Measurements from ENCODE around the gene TNFRSF17.
"Not testable (repeated sequence)": the region's sequence is repeated elsewhere in the genome, so short reads cannot be mapped to it uniquely, and the experiment has no call there.

The TNFRSF17 gene

GRCh38 chr16:11966173-11966572, 1.2 kb downstream of the TNFRSF17 start:
- TF ChIP-seq, protein P1, sequence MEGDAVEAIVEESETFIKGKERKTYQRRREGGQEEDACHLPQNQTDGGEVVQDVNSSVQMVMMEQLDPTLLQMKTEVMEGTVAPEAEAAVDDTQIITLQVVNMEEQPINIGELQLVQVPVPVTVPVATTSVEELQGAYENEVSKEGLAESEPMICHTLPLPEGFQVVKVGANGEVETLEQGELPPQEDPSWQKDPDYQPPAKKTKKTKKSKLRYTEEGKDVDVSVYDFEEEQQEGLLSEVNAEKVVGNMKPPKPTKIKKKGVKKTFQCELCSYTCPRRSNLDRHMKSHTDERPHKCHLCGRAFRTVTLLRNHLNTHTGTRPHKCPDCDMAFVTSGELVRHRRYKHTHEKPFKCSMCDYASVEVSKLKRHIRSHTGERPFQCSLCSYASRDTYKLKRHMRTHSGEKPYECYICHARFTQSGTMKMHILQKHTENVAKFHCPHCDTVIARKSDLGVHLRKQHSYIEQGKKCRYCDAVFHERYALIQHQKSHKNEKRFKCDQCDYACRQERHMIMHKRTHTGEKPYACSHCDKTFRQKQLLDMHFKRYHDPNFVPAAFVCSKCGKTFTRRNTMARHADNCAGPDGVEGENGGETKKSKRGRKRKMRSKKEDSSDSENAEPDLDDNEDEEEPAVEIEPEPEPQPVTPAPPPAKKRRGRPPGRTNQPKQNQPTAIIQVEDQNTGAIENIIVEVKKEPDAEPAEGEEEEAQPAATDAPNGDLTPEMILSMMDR (IDR thresholded peaks at IDR 0.05; ENCODE audit: low read depth, low read length): no peak
- no peak for DNase-seq (ENCODE audit: extremely low read depth, low read depth)

- TF ChIP-seq, protein P1 (IDR thresholded peaks at IDR 0.05; ENCODE audit: low read depth, low read length): no peak
- no peak for DNase-seq (ENCODE audit: extremely low read depth, low read depth)
Observed at GRCh38 chr16:11967195-11967911, 2.3 kb downstream of the TNFRSF17 start.

DNA sequence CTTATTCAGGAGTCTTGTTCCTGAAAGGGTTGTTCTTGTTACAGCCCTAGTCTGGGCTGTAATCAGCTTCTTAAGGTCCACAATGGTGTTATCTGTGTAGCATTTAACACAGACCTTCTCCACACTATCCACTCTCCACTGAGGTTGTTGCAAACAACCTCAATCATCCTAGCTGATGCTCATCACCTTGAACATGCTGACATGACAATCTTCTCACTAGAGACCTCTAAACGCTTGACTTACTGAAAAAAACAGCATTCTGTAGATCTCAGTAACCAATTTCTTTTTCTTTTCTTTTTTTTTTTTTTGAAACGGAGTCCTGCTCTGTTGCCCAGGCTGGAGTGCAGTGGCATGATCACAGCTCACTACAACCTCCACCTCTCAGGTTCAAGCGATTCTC, 3.6 kb downstream of the TNFRSF17 start:
- no peak for DNase-seq (ENCODE audit: extremely low read depth, low read depth)
- TF ChIP-seq, protein P1 (IDR thresholded peaks at IDR 0.05; ENCODE audit: low read depth, low read length): no peak

GRCh38 chr16:11970292-11970691, 5.3 kb downstream of the TNFRSF17 start:
- DNase-seq (ENCODE audit: extremely low read depth, low read depth): not testable (repeated sequence)

DNA sequence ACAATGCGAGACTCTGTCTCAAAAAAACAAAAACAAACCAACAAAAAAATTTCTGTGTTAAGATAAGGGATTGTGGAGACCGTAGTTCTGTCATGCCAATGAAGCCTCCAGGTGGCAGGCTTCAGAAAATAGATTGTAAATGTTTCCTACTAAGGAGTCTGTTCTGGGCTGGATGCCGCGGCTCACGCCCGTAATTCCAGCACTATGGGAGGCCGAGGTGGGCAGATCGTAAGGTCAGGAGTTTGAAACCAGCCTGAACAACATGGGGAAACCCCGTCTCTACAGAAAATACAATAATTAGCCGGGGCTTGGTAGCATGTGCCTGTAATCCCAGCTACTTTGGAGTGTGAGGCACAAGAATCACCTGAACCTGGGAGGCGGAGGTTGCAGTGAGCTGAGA, 7.1 kb downstream of the TNFRSF17 start:
- no peak for DNase-seq (ENCODE audit: extremely low read depth, low read depth)
- TF ChIP-seq, protein P1 (IDR thresholded peaks at IDR 0.05; ENCODE audit: low read depth, low read length): no peak; the same call in none of the 2 replicates

GRCh38 chr16:11973070-11973469, 8.1 kb downstream of the TNFRSF17 start:
- TF ChIP-seq, protein P1 (IDR thresholded peaks at IDR 0.05; ENCODE audit: low read depth, low read length): no peak
- DNase-seq (ENCODE audit: extremely low read depth, low read depth): no peak

- TF ChIP-seq, protein P1 (IDR thresholded peaks at IDR 0.05; ENCODE audit: low read depth, low read length): no peak
- DNase-seq (ENCODE audit: extremely low read depth, low read depth): no peak
Observed at GRCh38 chr16:11976850-11977375, 11.9 kb downstream of the TNFRSF17 start.
